Measurements from ENCODE around the gene SLC38A3. TPM values are rescaled to one million over a fixed set of nuclear protein-coding genes. Genes with fewer than 3 reads are reported as not detected.
A peak's percentile ranks its signal among the peaks of the same experiment; 100 is the strongest.

SLC38A3 gene
- total RNA-seq, 1 donor from 2014 or later = 1.2 TPM

GRCh38 chr3:50164481-50164880, 40.6 kb upstream of the SLC38A3 start:
- H3K9me3 Mint-ChIP-seq (ENCODE audit: low read depth) = no peaks in the 10 kb centered on the region
- H3K27me3 Mint-ChIP-seq (ENCODE audit: low read depth) = no peaks in the 10 kb centered on the region
- no peaks in the 10 kb centered on the region for H3K36me3 Mint-ChIP-seq (ENCODE audit: low read depth)
- no peak for DNase-seq (ENCODE audit: low spot score)
- H3K4me3 Mint-ChIP-seq (ENCODE audit: unreplicated experiment) = peak overlapping the region; percentile 51
- H3K4me1 Mint-ChIP-seq (ENCODE audit: low read depth) = peaks cover 71% of the 10 kb centered on the region
- no peak for TF ChIP-seq CTCF (IDR thresholded peaks at IDR 0.05)
- H3K27ac Mint-ChIP-seq (ENCODE audit: unreplicated experiment) = peak overlapping the region; percentile 93

- peaks cover 66% of the 10 kb centered on the region for H3K4me1 Mint-ChIP-seq (ENCODE audit: low read depth)
- H3K4me3 Mint-ChIP-seq (ENCODE audit: unreplicated experiment) = peak overlapping the region; percentile 51
- TF ChIP-seq CTCF (IDR thresholded peaks at IDR 0.05) = no peak
- DNase-seq (ENCODE audit: low spot score) = no peak
- no peaks in the 10 kb centered on the region for H3K27me3 Mint-ChIP-seq (ENCODE audit: low read depth)
- H3K27ac Mint-ChIP-seq (ENCODE audit: unreplicated experiment) = peak overlapping the region; percentile 93
- no peaks in the 10 kb centered on the region for H3K9me3 Mint-ChIP-seq (ENCODE audit: low read depth)
- H3K36me3 Mint-ChIP-seq (ENCODE audit: low read depth) = no peaks in the 10 kb centered on the region
These were observed 39.8 kb upstream of the SLC38A3 start for GRCh38 chr3:50164984-50165909.

- no peaks in the 10 kb centered on the region for H3K27me3 Mint-ChIP-seq (ENCODE audit: low read depth)
- DNase-seq (ENCODE audit: low spot score) = no peak
- peaks cover 67% of the 10 kb centered on the region for H3K4me1 Mint-ChIP-seq (ENCODE audit: low read depth)
- H3K9me3 Mint-ChIP-seq (ENCODE audit: low read depth) = no peaks in the 10 kb centered on the region
- peak overlapping the region; percentile 23 for H3K4me3 Mint-ChIP-seq (ENCODE audit: unreplicated experiment)
- peak overlapping the region; percentile 93 for H3K27ac Mint-ChIP-seq (ENCODE audit: unreplicated experiment)
- no peak for TF ChIP-seq CTCF (IDR thresholded peaks at IDR 0.05)
- no peaks in the 10 kb centered on the region for H3K36me3 Mint-ChIP-seq (ENCODE audit: low read depth)
These were observed 39.0 kb upstream of the SLC38A3 start for GRCh38 chr3:50165910-50166538.

GRCh38 chr3:50166620-50167019, 38.5 kb upstream of the SLC38A3 start:
- Mint-ChIP-seq H3K27me3 (ENCODE audit: low read depth) (no peaks in the 10 kb centered on the region), H3K27ac (ENCODE audit: unreplicated experiment) (peak overlapping the region; percentile 93), H3K4me3 (ENCODE audit: unreplicated experiment) (peak overlapping the region; percentile 23), H3K4me1 (ENCODE audit: low read depth) (peaks cover 66% of the 10 kb centered on the region), H3K36me3 (ENCODE audit: low read depth) (no peaks in the 10 kb centered on the region), H3K9me3 (ENCODE audit: low read depth) (no peaks in the 10 kb centered on the region)
- DNase-seq (ENCODE audit: low spot score) = no peak
- no peak for TF ChIP-seq CTCF (IDR thresholded peaks at IDR 0.05)

- no peaks in the 10 kb centered on the region for H3K9me3 Mint-ChIP-seq (ENCODE audit: low read depth)
- no peak for TF ChIP-seq CTCF (IDR thresholded peaks at IDR 0.05)
- peak overlapping the region; percentile 93 for H3K27ac Mint-ChIP-seq (ENCODE audit: unreplicated experiment)
- H3K4me1 Mint-ChIP-seq (ENCODE audit: low read depth) = peaks cover 61% of the 10 kb centered on the region
- H3K27me3 Mint-ChIP-seq (ENCODE audit: low read depth) = no peaks in the 10 kb centered on the region
- H3K36me3 Mint-ChIP-seq (ENCODE audit: low read depth) = no peaks in the 10 kb centered on the region
- peak overlapping the region; percentile 23 for H3K4me3 Mint-ChIP-seq (ENCODE audit: unreplicated experiment)
- no peak for DNase-seq (ENCODE audit: low spot score)
These were observed 37.8 kb upstream of the SLC38A3 start for GRCh38 chr3:50167069-50167840.
